Stimulated activated naive B cell treated with anti-CD40 and anti-IgM and Interleukin-4, amounts not matched to agents 10 μg/mL and 1 μg/mL and 100 μg/mL, for 72 hours (primary cell): ENCODE measurements around the gene KCTD16.

Source experiments
- ATAC-seq, 2 donors: fragments of 150-1000 bp; cut with Tn5 transposase; replicated peaks; 2 replicates each; pipeline ENCODE4 v1.10.0; 2021; ENCODE audit warnings: moderate library complexity in 1 of 2
- DNase-seq: peaks from one replicate; pipeline ENCODE4 v3.0.0; 2021
- H3K27ac Mint-ChIP-seq: one replicate; pipeline ENCODE4 v1.8.0; 2022; ENCODE audit warnings: mild to moderate bottlenecking, mixed read lengths
- H3K27me3 Mint-ChIP-seq, 2 donors: one replicate each; pipeline ENCODE4 v1.8.0; 2022; ENCODE audit warnings: mixed read lengths in 2 of 2
- H3K36me3 Mint-ChIP-seq, 2 donors: one replicate each; pipeline ENCODE4 v1.8.0; 2022; ENCODE audit warnings: mixed read lengths in 2 of 2, mild to moderate bottlenecking in 1 of 2
- H3K4me1 Mint-ChIP-seq, 2 donors: one replicate each; pipeline ENCODE4 v1.8.0; 2022; ENCODE audit warnings: mixed read lengths in 2 of 2, mild to moderate bottlenecking in 1 of 2
- H3K4me3 Mint-ChIP-seq, 2 donors: one replicate each; pipeline ENCODE4 v1.8.0; 2022; ENCODE audit warnings: mild to moderate bottlenecking in 2 of 2, mixed read lengths in 2 of 2, moderate library complexity in 1 of 2
- H3K9me3 Mint-ChIP-seq, 2 donors: one replicate each; pipeline ENCODE4 v1.8.0; 2022; ENCODE audit warnings: mixed read lengths in 2 of 2, mild to moderate bottlenecking in 1 of 2

The KCTD16 gene

DNA sequence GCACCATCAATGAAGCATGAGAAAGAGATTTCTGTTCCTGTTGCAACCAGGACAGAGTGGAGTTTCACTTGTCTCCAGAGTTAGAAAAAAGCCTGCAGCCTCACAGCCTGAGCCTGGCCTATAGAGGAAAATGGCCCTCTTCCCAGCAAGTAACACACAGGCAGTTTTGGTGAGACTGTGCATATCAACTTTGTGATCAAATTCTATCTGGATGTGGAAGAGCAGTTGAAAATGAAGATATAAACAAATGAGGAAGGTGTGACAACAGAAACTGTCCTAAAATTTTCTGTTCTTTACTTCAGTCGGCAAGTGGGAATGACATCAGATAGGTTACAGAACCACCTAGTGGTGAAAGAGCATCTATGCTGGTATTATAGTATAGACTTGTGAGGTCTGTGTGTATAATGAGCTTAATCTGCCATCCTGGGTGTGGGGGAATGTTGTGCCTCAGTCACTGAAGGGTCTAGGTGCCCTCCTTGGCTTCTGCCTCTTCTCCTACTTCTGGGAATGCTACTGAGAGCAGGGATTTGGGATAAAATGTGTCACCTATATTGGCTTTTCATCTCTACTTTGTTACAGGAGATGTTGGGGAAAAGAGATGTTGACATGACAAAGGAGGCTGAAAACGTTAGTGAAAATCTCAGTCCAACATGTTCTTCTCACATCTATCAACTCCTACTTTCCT, 28.4 kb upstream of the KCTD16 start:
- H3K4me1 Mint-ChIP-seq = peaks cover 12 to 18% of the 10 kb centered on the region in 2 donors
- DNase-seq (no peak), ATAC-seq (peak; percentile 95 to 98)
- peak overlapping the region; percentile 37 for H3K27ac Mint-ChIP-seq
- no peaks in the 10 kb centered on the region for H3K9me3 Mint-ChIP-seq
- H3K4me3 Mint-ChIP-seq = peak overlapping the region in 1 of 2 donors; percentile 63
- no peaks in the 10 kb centered on the region for H3K27me3 Mint-ChIP-seq
- no peaks in the 10 kb centered on the region for H3K36me3 Mint-ChIP-seq

DNA sequence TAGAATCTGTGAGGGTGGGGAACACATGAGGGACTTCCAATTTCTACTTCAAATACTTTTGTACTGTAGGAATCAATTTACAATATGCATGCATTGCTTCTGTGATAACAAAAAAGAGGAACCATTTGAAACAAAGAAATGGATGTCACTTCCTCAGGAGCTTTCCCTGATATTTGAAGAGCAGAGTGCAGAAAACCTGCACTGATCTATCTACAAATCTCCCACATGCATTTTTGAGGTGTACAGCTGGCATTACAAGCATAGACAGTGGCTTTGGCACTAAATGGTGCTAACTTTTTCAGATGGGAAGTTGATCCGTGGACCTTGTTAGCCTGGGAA, 27.9 kb upstream of the KCTD16 start:
- no peak for DNase-seq
- Mint-ChIP-seq H3K4me1 (peaks cover 12 to 18% of the 10 kb centered on the region in 2 donors), H3K4me3 (no peak overlapping the region), H3K9me3 (no peaks in the 10 kb centered on the region), H3K27me3 (no peaks in the 10 kb centered on the region), H3K36me3 (no peaks in the 10 kb centered on the region), H3K27ac (no peak overlapping the region)
- no peak for ATAC-seq

DNA sequence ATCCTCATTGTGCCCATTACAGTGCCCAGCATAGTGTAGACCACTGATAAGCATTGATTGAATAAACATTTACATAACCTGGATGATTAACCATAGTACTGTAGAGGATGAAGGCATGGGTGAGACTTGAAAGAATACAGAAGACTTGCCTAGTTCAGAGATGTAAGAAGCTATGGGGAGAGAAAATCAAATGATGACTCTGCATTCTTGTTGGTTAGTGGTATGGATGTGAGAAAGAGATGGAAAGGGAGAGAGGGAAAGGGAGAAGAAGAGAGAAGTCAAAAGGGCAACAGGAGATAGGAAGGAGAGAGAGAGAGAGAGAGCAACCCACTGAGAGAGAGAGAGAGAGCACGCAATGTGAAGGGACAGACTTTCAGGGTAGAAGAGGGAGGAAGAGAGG, 27.0 kb upstream of the KCTD16 start:
- no peak overlapping the region for H3K27ac Mint-ChIP-seq
- H3K4me1 Mint-ChIP-seq = peaks cover 12 to 18% of the 10 kb centered on the region in 2 donors
- no peak for ATAC-seq
- H3K36me3 Mint-ChIP-seq = no peaks in the 10 kb centered on the region
- DNase-seq = no peak
- no peaks in the 10 kb centered on the region for H3K27me3 Mint-ChIP-seq
- no peak overlapping the region for H3K4me3 Mint-ChIP-seq
- no peaks in the 10 kb centered on the region for H3K9me3 Mint-ChIP-seq

DNA sequence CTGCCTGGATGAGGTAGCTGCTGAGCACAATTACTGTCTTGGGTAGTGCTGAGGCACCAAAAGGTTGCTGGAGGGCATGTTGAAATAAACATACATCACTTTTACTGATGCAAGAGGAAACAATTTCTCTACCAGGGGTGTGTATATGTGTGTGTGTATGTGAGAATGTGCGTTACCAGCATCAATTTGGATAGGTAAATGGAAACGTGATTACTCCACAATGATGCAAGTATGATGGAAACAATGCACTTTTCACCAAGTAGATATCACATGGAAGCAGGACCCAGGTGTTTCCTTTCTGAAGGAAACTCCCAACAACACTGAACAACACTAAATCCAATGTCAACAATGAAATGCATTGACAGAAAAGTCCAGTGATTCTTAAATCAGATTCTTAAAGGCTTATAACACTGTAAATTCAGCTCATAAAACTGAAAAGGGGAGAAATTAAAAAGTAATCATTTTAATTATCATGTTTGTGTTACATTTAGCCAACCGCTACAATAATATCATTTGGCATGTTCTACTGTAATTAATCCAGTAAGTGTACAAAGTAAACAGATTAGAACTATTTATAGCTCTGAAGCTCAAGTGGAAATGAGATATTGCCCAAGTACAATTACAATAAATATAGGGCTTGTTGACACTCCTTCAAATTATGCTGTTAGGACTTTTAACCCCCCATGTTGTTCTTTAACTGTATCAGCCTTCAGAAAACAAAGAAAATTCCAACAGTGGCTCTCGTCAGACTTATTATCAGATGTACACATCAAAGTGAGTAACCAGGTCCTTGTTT, 25.5 kb upstream of the KCTD16 start:
- no peaks in the 10 kb centered on the region for H3K9me3 Mint-ChIP-seq
- H3K27me3 Mint-ChIP-seq = no peaks in the 10 kb centered on the region
- no peaks in the 10 kb centered on the region for H3K36me3 Mint-ChIP-seq
- no peak overlapping the region for H3K27ac Mint-ChIP-seq
- ATAC-seq (no peak), DNase-seq (no peak)
- H3K4me1 Mint-ChIP-seq = peaks cover 12 to 18% of the 10 kb centered on the region in 2 donors
- no peak overlapping the region for H3K4me3 Mint-ChIP-seq

DNA sequence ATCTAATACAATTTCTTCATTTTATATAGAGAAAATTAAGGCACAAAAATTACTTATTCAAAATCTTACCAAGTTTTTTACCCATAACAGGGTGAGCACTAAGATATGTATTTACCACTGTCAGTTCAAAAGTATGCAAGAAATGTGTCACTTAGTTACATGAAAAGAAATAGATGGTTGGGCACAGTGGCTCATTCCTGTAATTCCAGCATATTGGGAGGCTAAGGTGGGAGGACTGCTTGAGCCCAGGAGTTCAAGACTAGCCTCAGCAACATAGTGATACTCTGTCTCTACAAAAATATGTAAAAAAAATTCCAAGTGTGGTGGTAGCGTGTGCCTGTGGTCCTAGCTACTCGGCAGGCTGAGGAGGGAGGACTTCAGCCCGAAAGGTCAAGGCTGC, 19.6 kb upstream of the KCTD16 start:
- H3K4me1 Mint-ChIP-seq = no peaks in the 10 kb centered on the region
- ATAC-seq = no peak
- no peaks in the 10 kb centered on the region for H3K27me3 Mint-ChIP-seq
- H3K27ac Mint-ChIP-seq = no peak overlapping the region
- H3K36me3 Mint-ChIP-seq = no peaks in the 10 kb centered on the region
- H3K4me3 Mint-ChIP-seq = no peak overlapping the region
- no peaks in the 10 kb centered on the region for H3K9me3 Mint-ChIP-seq
- no peak for DNase-seq

DNA sequence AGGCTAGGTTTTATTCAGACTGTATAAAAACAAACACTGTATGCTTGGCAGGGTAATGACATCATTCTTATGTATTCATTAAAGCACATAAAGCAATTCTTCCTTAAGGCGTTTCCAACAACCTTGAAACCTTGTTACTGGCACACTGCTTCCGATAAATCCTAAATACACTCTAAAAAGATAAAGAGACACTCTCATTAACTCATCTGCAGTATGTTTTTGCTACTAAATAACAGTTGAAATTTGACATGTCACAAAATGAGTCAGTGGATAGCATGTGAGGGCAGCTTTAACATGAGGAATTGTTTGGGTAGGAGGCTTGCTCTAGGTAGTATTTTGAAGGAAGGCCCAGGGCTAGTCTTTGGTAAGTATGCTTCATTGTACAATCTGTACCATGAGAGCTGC, 13.9 kb upstream of the KCTD16 start:
- Mint-ChIP-seq H3K27ac (no peak overlapping the region), H3K9me3 (no peaks in the 10 kb centered on the region), H3K27me3 (no peaks in the 10 kb centered on the region), H3K36me3 (peaks cover 3 to 4% of the 10 kb centered on the region in 2 donors), H3K4me3 (no peak overlapping the region), H3K4me1 (no peaks in the 10 kb centered on the region)
- DNase-seq (no peak), ATAC-seq (no peak)

DNA sequence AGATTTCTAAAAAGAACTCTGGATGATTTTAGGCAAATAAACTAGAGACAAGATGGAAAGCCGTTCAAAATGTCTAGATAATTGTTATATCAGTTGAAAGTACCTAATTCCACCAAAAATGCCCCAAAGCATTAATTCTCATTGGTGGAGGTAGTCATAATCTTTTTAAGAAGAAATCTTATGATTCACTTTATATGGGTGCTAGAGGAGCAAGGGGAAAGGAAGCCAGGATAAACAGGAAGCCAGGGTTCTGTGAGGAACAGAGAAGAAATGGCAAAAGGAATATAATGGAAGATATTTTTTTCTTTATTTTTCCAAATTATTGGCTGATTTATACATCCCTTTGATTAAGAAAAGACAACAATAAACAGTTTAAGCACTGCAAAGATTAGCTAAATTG, 8.0 kb upstream of the KCTD16 start:
- Mint-ChIP-seq H3K27ac (no peak overlapping the region), H3K9me3 (no peaks in the 10 kb centered on the region)

DNA sequence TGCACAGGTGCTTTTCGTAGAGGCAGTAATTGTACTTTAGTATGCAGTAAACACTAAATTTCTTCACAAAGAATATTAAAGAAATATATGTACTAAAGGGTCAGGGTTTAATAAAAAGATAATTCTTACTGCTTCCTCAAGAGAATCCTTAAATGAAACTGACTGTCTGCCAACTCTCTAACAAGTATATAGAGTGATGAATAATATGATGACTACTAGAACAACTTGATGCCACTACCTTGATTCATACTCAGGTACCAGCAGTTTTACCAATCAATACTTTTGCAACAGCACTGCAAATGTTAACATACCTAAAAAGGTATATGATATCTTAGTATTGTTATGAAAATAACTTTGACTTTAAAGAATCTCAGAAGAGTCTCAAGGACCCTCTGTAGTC, 4.0 kb upstream of the KCTD16 start:
- Mint-ChIP-seq H3K36me3 (peaks cover 13 to 17% of the 10 kb centered on the region in 2 donors), H3K9me3 (peaks cover 0 to 2% of the 10 kb centered on the region in 2 donors), H3K27me3 (no peaks in the 10 kb centered on the region), H3K4me3 (no peak overlapping the region), H3K4me1 (peaks cover 9 to 21% of the 10 kb centered on the region in 2 donors), H3K27ac (no peak overlapping the region)
- no peak for ATAC-seq
- no peak for DNase-seq

More for the DNA sequence above, 8.0 kb upstream of the KCTD16 start:
- Mint-ChIP-seq H3K36me3 (peaks cover 14 to 17% of the 10 kb centered on the region in 2 donors), H3K27me3 (no peaks in the 10 kb centered on the region), H3K4me1 (no peaks in the 10 kb centered on the region), H3K4me3 (no peak overlapping the region)
- DNase-seq (no peak), ATAC-seq (no peak)

DNA sequence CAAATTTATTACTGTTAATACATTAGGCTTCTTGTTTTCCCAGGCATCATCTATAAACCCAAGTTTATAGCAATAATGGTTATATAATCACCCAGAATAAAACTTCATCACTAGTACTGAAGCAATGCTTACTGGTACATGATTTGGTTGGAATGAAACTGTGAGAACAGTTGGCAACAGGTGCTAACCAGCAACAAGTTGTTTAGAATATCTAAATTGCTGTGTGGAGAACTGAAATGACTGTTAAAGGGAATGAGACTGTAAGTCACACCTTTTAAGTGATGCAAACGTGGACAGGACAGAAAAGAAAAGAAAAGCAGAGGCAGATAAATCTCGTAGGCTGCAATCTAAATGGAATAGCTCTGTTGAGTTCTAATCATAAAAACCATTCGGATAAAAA, 2.7 kb upstream of the KCTD16 start:
- Mint-ChIP-seq H3K9me3 (peaks cover 0 to 2% of the 10 kb centered on the region in 2 donors), H3K4me3 (no peak overlapping the region), H3K4me1 (peaks cover 9 to 21% of the 10 kb centered on the region in 2 donors)

DNA sequence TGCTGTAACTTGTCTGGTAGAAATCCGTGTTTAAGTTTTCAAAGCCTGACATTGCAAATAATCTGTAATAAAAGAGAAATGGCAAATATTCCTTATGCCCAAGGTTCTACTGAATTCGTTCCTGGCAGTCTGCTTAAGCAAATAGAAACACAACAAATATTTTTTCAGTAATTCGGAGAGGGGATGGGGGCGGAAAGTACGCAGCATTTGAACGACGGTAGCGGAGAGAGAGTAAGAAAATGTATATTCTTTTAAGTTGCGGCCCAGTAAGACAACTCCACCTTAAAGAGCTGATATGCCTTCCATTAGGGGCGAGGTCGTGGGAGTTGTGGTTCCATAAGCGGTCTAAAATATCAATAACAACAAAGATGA, 783 bp upstream of the KCTD16 start:
- peak overlapping the region; percentile 89 to 95 for H3K4me3 Mint-ChIP-seq
- peaks cover 0 to 2% of the 10 kb centered on the region in 2 donors for H3K9me3 Mint-ChIP-seq
- H3K27ac Mint-ChIP-seq = peak overlapping the region; percentile 93
- peaks cover 0 to 5% of the 10 kb centered on the region in 2 donors for H3K27me3 Mint-ChIP-seq
- H3K4me1 Mint-ChIP-seq = peaks cover 9 to 21% of the 10 kb centered on the region in 2 donors
- no peak for DNase-seq
- H3K36me3 Mint-ChIP-seq = peaks cover 2 to 3% of the 10 kb centered on the region in 2 donors
- ATAC-seq = no peak

More for the DNA sequence above, 2.7 kb upstream of the KCTD16 start:
- Mint-ChIP-seq H3K27me3 (no peaks in the 10 kb centered on the region), H3K36me3 (peaks cover 5 to 7% of the 10 kb centered on the region in 2 donors), H3K27ac (no peak overlapping the region)
- ATAC-seq (no peak), DNase-seq (no peak)

DNA sequence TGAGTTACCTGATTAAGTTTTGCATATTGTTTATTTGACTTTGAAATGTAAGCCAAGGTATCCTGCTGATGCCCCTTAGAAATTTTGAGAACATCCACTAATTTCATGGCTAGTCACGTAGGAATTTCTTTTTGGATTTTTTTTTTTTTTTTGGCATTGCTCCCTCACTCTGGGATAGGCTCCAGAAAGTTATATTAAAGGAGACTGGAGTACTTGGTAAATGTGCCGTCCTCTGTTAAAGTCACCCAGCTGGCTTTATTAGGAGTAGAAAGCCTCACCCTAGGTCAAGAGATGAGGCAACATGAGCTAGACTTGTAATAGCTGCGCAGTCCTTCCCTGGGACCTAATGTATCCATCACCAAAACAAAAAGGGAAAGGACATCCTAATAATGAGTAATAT, 3.1 kb downstream of the KCTD16 start:
- Mint-ChIP-seq H3K4me3 (no peak overlapping the region), H3K4me1 (peaks cover 7 to 16% of the 10 kb centered on the region in 2 donors), H3K27me3 (peaks cover 10 to 17% of the 10 kb centered on the region in 2 donors), H3K9me3 (peaks cover 0 to 2% of the 10 kb centered on the region in 2 donors), H3K27ac (no peak overlapping the region), H3K36me3 (no peaks in the 10 kb centered on the region)
- DNase-seq = no peak
- ATAC-seq = no peak

DNA sequence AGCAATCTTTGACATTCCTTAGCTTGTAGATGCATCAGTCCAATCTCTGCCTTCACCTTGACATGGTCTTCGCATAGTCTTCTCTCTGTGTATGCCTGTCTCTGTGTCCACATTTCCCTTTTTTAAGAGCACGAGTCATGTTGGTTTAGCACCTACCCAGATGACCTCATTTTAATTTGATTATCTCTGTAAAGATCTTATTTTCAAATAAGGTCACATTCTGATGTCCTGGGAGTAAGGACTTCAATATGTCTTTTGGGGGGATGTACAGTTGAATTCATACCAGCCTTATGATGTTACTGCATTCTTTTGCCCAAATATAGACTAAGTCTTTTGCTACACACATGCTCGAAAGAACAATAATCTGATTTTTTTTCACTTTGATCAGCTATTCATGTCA, 6.9 kb downstream of the KCTD16 start:
- no peak for DNase-seq
- Mint-ChIP-seq H3K4me3 (no peak overlapping the region), H3K27ac (no peak overlapping the region), H3K9me3 (no peaks in the 10 kb centered on the region), H3K4me1 (no peaks in the 10 kb centered on the region), H3K27me3 (peaks cover 18 to 25% of the 10 kb centered on the region in 2 donors), H3K36me3 (no peaks in the 10 kb centered on the region)
- no peak for ATAC-seq

DNA sequence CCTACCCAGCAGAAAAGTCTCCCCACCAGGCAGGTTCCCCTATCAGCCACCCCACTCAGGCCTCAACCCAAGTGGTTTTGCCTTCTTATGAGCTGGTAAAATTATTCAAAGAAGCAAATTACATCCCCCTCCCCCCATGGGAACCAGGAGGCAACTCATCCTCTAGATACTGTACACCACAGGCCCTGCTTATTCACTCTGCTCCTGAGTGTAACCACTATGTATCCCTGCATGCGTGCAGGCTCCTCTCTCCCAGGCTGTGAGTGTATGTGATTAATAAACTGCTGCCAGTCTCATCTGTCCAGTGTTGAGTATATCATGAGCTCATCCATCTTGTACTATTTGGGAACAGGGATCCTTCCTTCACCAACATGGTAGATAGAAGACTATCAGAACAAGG, 8.6 kb downstream of the KCTD16 start:
- ATAC-seq (no peak), DNase-seq (no peak)
- peaks cover 18 to 19% of the 10 kb centered on the region in 2 donors for H3K27me3 Mint-ChIP-seq
- no peaks in the 10 kb centered on the region for H3K9me3 Mint-ChIP-seq
- no peaks in the 10 kb centered on the region for H3K4me1 Mint-ChIP-seq
- H3K4me3 Mint-ChIP-seq = no peak overlapping the region
- no peak overlapping the region for H3K27ac Mint-ChIP-seq
- no peaks in the 10 kb centered on the region for H3K36me3 Mint-ChIP-seq

DNA sequence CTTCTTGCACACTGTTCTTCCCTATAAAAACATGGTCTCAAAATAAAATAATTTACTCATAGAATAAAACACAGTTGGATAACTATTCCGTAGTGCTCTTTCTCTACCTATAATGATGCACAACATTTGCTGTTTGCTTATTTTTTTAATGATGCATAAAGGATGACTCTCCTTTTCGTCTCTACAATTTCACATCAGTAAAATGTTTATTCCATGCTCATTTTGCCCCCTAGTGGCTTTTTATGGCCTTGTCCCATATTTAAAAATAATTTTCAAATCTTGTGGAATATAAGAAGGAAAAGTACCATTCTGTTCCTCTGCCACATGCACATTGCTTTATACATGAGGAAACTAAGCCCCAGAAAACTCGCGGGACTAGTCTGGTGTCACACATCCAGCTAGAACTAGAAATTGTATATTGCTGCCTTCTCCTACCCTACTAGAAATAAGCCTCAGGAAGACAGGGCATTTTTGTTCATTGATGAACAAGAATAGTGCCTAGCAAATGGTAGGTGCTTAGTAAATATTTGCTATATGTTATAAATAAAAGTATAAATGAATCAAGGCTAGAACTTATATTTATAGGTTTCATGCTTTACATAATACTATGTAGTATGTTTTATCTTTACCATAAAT, 12.7 kb downstream of the KCTD16 start:
- H3K27me3 Mint-ChIP-seq = peaks cover 8 to 9% of the 10 kb centered on the region in 2 donors
- H3K27ac Mint-ChIP-seq = no peak overlapping the region
- peaks cover 11 to 18% of the 10 kb centered on the region in 2 donors for H3K4me1 Mint-ChIP-seq
- no peak overlapping the region for H3K4me3 Mint-ChIP-seq
- DNase-seq (no peak), ATAC-seq (no peak)
- no peaks in the 10 kb centered on the region for H3K36me3 Mint-ChIP-seq
- H3K9me3 Mint-ChIP-seq = no peaks in the 10 kb centered on the region
